GM18507 (cell line): ENCODE measurements around the gene LTB4R.

Experiments used
- DNase-seq: peaks from one replicate; pipeline ENCODE4 v3.0.0; 2011; ENCODE audit warnings: low read depth; ENCODE audit not compliant: insufficient read length; ENCODE audit errors: extremely low spot score
- FAIRE-seq: peaks from 2 replicates; lab custom pipeline; 2011; peaks lifted over from hg19 to GRCh38; lab: Jason Lieb, UNC

Gene LTB4R

DNA sequence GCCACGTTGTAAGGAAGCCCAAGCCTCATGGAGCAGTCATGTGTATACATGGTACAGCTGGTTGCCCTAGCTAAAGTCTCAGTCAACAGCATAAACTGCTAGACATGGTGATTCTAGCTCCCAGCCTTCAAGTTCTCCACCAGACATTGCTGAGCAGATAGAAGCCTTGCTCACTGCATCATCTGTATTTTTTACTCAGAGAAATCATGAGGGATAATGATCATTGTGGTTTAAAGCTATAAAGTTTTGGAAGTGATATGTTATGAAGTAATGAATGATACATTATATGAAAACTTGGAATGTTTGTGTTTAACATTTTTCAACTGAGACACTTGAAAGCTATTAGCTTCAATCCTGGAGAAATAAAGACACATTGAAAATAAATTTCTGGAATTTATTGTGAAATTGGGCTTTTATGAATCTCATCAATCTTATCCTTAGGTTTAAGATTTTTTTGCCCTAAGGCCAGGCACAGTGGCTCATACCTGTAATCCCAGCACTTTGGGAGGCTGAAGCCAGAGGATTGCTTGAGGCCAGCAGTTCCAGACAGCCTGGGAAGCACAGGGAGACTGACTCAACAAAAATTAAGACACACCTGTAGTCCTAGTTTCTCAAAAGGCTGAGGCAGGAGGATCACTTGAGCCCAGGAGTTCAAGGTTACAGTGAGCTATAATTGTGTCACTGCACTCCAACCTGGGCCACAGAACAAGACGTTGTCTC, 51.1 kb downstream of the LTB4R start:
- FAIRE-seq (no peak), DNase-seq (no peak)

DNA sequence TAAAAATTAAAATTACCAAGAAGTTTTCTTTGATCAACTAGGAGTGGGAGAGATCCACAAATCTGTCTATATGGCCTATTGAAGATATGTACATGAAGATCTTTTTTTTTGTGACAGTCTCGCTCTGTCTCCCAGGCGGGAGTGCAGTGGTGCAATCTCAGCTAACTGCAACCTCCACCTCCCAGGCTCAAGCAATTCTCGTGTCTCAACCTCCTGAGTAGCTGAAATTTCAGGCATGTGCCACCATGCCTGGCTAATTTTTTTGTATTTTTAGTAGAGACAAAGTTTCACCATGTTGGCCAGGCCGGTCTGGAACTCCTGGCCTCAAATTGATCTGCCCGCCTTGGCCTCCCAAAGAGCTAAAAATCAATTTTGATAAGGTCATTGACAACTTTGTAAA, 52.1 kb downstream of the LTB4R start:
- FAIRE-seq (no peak), DNase-seq (no peak)

DNA sequence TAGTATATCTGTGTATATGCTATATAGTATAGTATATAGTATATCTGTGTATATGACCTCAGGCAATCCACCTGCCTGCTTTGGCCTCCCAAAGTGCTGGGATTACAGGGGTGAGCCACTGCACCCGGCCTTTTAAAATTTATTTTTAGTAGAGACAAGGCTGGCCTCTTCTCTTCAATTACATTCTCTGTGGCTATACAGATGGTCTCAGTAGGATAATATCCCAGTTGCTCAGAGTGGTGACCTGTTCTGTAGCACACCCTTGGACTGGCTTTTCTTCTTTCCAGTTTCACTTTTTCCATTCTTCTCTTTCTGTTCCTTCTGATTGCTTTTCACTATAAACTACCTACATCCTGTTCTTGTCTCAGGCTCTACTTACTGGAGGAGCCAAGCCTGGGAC, 53.5 kb downstream of the LTB4R start:
- no peak for DNase-seq
- FAIRE-seq = no peak

DNA sequence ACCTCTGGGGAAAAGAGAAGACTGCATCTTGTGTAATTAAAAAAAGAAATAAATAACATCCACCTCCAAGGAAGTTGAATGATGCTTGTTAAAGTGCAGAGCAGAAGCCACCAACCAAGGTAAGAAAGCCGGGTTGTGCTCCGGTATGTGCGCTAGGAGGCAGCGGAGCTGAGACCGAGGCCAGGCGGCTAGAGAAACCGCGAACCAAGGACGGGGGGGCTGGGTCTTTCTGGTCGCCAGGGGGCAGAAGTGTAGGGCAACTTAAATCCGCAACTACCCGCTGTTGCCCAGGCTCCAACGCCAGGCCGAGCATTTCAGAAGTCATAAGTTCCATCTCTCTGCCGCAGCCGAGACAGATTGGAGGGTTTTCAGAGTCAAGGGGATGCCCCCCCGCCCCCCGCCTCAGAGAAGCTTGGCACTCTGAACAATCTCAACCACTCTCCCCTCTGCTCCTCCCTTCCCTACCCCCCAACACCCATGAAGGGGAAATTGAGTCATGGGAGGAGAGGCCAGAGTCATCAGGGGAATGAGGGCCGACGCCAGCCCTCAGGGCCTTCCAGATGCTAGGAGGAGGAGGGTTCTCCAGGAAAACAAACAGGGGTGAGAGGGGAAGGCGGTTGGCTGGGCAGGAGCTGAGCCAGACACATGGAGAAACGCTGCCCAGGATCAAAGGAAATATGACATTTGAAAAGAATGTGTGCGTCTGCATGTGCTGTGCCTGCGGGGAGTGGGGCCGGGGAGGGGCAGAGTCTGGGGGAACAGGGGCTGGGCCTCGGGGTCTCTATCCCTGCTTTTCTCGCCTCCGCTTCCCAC, 54.5 kb downstream of the LTB4R start:
- DNase-seq = no peak
- FAIRE-seq = peak; percentile 90

DNA sequence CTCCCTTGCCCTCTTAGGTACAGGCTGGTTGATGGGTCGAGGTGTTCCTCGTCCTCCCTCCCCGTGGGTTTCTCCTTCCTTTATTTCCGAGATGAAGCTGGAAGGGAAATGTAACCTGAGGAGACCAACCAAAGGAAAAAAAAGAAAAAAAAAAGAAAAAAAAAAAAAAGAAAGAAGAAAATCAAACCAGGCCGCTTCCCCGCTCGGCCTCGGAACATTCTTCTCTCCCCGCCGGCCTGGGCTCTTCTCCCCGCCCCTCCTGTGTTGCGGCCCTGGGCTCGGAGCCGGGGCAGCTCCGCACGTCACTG, 55.1 kb downstream of the LTB4R start:
- FAIRE-seq (no peak), DNase-seq (no peak)

DNA sequence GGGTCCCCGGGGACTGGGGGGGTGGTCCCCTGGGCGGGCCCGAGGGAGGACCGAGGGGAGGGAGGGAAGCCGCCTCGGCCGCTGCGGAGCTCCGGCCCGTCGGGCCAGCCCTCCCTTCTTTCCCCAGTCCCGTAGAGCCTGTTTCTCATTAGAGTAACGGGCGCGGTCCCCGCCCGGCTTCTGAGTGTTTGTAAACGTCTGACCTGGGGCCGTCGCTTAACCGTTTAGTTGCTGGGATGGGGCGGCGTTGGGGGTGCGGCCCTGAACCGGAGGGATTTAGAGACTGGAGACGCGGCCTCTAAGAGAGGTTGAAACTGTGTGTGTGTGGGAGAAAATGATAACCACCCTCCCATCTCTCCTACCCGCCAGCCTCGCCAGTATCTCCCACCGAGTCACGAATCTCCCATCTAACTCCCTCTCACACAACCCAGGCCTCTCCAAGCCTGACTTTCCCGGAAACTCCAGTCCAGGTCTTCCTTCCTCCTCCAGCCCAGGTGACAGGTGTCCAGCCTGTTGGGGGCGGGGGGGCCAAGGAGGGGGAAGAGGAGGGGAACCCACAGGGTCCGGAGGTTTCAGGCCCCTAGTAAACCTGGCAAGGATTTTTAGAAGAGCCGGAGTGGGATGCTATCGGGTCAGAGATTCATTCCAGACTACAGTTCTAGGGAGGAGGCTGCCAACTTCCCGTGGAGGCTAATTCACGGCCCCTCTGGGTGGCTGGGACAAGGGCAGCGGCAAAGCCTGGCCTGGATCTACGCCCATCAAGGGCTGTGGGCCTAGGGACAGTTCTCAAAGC, 55.6 kb downstream of the LTB4R start:
- FAIRE-seq = peak; percentile 75
- DNase-seq = peak; percentile 67
